ENCODE data around the gene LMAN1.

Gene LMAN1

GRCh38 chr18:59303006-59303405 is 56.1 kb downstream of the LMAN1 start:
- DNase-seq: no peak

- DNase-seq: no peak
Observed at GRCh38 chr18:59301929-59302328, 57.1 kb downstream of the LMAN1 start.

GRCh38 chr18:59300676-59301285 is 58.3 kb downstream of the LMAN1 start:
- DNase-seq: no peak

- no peak for DNase-seq
Observed at GRCh38 chr18:59298871-59299270, 60.2 kb downstream of the LMAN1 start.

GRCh38 chr18:59293317-59293716 is 65.7 kb downstream of the LMAN1 start:
- DNase-seq: no peak

- DNase-seq: no peak
Observed at GRCh38 chr18:59286341-59286740, 72.7 kb downstream of the LMAN1 start.

GRCh38 chr18:59282341-59282740 is 76.7 kb downstream of the LMAN1 start:
- no peak for DNase-seq

GRCh38 chr18:59279722-59280121 is 79.3 kb downstream of the LMAN1 start:
- DNase-seq: no peak

- DNase-seq: no peak
Observed at GRCh38 chr18:59279193-59279592, 79.9 kb downstream of the LMAN1 start.

GRCh38 chr18:59278793-59279192 is 80.3 kb downstream of the LMAN1 start:
- DNase-seq: no peak

Measured in NCI-H1417 treated with DMSO at 0.1 percent for 48 hours (cell line).